ENCODE results near the gene PSG6.
"Not testable (repeated sequence)": the region's sequence is repeated elsewhere in the genome, so short reads cannot be mapped to it uniquely, and the experiment has no call there.

Gene PSG6

DNA sequence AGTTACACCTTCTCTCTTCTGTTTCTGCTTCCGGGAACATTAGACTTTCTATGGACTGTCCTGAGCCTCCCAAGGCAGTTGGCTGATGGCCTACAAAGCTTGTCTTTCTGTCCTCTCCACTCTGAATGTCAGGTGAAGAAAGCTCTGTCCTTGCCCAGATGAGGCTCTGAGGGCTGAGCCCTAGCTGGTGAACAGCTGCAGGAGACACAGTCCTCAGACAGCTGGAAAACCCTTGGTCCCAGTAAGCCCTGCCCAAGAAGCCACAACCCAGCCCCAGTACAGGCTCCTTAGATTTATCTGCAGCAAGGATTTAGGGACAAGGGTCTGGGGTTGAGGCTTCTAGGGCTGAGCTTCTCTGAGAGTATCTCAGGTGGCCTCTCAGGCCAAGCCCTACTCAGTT is 64.5 kb downstream of the PSG6 start:
- DNase-seq (ENCODE audit: low read depth, low spot score), result not testable (repeated sequence)

DNA sequence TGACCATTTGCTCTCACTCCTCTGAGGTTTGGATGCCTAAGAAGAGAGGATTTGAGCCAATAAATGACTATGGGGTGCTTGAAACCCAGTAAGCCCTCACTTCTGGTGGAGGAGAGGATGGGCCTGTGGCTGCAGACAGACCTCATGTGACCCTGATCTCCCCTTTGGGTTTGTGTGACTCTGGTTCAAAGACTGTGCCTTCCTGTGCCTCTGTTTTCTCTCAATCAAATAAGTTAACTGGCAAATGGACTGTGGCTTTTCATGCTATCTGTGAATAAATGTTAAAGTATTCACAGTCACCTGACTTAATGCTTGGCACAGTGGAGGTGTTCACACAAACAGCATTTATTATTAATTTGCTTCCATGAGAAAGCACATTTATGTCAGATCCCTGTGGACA is 64.9 kb downstream of the PSG6 start:
- DNase-seq (ENCODE audit: low read depth, low spot score), result not testable (repeated sequence)

Data from brain pericyte (primary cell).